GM20000 (cell line): ENCODE measurements around the gene TFDP2.
"Not testable (repeated sequence)": the region's sequence is repeated elsewhere in the genome, so short reads cannot be mapped to it uniquely, and the experiment has no call there.

Experiments used
- DNase-seq: peaks from one replicate; pipeline ENCODE4 v3.0.0; 2012; ENCODE audit warnings: low spot score
- CTCF ChIP-seq: IDR thresholded peaks from 2 replicates; pipeline ENCODE4 v1.5.1; 2012; ENCODE audit warnings: mild to moderate bottlenecking, control low read depth; ENCODE audit errors: extremely low read depth, missing control alignments

Gene TFDP2

GRCh38 chr3:142013326-142013980 is 135.9 kb downstream of the TFDP2 start:
- DNase-seq = no peak
- no peak for TF ChIP-seq CTCF

- no peak for DNase-seq
- no peak for TF ChIP-seq CTCF
Observed at GRCh38 chr3:142009029-142009428, 140.3 kb downstream of the TFDP2 start.

- TF ChIP-seq CTCF = no peak
- no peak for DNase-seq
Observed at GRCh38 chr3:142007710-142008399, 141.5 kb downstream of the TFDP2 start.

- not testable (repeated sequence) for DNase-seq
Observed at GRCh38 chr3:142004957-142005356, 144.4 kb downstream of the TFDP2 start.

GRCh38 chr3:142004025-142004424 is 145.3 kb downstream of the TFDP2 start:
- DNase-seq = no peak
- TF ChIP-seq CTCF = no peak

- no peak for DNase-seq
- no peak for TF ChIP-seq CTCF
Observed at GRCh38 chr3:142003291-142003690, 146.1 kb downstream of the TFDP2 start.

GRCh38 chr3:142000325-142000870 is 148.9 kb downstream of the TFDP2 start:
- TF ChIP-seq CTCF = no peak
- DNase-seq = no peak
